Epithelial cell of esophagus (primary cell): Measurements from ENCODE around the gene RUNX2.

Experiments
- DNase-seq: peaks from one replicate; pipeline ENCODE4 v3.0.0; 2010; ENCODE audit warnings: low read depth
- H3K4me3 ChIP-seq: 2 replicates; pipeline ENCODE4 v1.5.1; 2011; ENCODE audit warnings: mild to moderate bottlenecking, low read length, control low read depth
- TF ChIP-seq, protein P1 (sequence below): IDR thresholded peaks from 2 replicates; pipeline ENCODE4 v1.5.1; 2011; ENCODE audit warnings: low read depth, mild to moderate bottlenecking, low read length, control low read depth, inconsistent platforms; ENCODE audit not compliant: insufficient read depth; ENCODE audit errors: missing control alignments

The RUNX2 gene

DNA sequence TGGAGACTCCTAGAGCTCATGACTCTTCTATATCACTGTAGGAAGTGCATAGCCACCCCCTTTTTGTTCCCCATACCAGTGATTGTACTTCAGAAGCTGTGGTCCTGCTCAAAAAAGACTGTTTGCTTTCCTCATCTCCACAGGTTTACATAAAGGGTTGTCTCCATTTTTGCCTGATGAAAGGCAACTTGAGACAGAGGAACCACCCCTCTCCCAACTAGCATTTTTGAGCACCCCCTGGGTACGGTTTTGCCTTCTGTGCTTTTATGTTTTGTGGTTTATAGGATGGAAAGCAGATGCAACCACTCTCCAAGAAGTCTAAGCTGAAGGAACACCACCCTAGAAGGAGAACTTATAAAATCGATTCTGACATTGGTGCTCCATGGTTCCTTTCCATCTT lies 177.3 kb downstream of the RUNX2 start:
- TF ChIP-seq, protein P1, sequence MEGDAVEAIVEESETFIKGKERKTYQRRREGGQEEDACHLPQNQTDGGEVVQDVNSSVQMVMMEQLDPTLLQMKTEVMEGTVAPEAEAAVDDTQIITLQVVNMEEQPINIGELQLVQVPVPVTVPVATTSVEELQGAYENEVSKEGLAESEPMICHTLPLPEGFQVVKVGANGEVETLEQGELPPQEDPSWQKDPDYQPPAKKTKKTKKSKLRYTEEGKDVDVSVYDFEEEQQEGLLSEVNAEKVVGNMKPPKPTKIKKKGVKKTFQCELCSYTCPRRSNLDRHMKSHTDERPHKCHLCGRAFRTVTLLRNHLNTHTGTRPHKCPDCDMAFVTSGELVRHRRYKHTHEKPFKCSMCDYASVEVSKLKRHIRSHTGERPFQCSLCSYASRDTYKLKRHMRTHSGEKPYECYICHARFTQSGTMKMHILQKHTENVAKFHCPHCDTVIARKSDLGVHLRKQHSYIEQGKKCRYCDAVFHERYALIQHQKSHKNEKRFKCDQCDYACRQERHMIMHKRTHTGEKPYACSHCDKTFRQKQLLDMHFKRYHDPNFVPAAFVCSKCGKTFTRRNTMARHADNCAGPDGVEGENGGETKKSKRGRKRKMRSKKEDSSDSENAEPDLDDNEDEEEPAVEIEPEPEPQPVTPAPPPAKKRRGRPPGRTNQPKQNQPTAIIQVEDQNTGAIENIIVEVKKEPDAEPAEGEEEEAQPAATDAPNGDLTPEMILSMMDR, result no peak
- no peak for DNase-seq
- H3K4me3 ChIP-seq, result no peak overlapping the region

DNA sequence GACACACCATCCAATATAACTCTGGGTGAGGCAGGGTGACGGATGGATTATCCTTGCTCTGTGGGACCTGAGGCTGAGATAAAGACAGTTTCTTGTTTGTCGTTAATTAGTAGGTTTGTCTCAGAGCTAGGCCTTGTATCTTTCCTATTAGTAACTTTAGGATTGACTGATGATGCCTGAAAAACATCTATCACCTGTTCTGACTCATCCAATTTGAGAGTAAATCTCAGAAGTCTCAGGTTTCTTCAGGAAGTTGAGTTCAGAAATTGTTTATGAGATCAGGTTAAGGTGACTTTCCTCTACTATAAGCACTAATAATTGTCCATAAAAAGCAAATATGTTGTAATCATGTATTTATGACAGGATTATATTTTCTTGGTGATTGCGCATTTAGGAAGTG lies 179.1 kb downstream of the RUNX2 start:
- TF ChIP-seq, protein P1, result no peak
- no peak overlapping the region for H3K4me3 ChIP-seq

DNA sequence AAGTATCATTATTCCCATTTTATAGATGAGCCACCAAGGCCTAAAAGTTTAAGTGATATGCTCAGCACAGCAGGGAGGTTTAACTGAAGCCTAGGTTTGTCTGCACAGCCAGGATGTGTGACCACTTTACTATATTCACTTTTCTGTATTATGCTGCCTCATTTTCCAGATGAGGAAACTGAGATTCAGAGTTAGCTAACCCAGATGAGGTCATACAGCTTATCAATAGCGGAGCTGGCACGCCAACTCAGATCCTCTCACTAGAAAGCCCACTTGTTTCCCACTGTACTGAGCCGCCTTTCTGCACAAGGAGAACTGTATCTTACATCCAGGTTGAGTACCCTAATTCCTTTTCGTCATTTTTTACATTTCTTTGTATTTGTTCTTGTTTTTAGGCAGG lies 181.3 kb downstream of the RUNX2 start:
- TF ChIP-seq, protein P1, result no peak
- DNase-seq, result no peak
- no peak overlapping the region for H3K4me3 ChIP-seq

More for the DNA sequence above, 179.1 kb downstream of the RUNX2 start:
- peak; percentile 83 for DNase-seq

DNA sequence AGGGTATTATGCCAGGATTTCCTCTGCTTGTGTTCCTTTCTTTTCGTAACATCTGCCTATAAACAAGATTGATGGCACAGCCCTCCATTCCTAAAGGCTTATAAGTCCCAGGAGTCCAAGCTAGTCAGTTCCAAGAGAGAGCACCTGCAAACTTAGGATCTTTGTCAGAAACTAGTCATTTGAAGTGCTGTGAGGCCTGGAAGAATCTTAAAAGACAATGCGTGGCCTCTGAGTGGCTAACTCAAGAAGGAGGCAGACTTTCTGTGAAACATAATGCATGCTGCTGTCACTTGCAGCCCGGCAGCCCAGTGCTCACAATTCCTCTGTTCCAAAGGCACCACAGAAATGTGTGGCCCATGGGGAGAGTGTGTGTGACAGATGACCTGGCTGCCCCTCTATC lies 184.6 kb downstream of the RUNX2 start:
- TF ChIP-seq, protein P1, result no peak
- no peak overlapping the region for H3K4me3 ChIP-seq
- DNase-seq, result no peak

DNA sequence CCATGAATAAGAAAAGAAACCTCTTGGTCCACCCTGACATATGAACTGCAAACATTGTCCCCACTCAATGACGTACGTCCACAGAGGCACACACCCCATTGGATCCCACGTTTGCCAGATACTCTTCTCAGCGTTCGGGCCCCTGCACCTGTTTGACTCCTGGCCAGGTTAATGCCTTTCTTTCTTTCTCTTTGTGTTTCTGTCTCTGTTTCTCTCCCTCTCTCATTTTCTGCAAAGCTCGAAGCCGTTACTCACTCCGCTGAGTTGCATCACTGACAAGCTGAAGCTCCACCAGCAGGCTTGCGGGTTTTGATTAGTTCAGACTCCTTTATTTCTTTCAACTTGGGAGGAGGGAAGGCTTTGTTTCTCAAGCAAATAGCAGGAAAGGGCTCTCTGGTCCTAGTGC lies 185.1 kb downstream of the RUNX2 start:
- H3K4me3 ChIP-seq, result no peak overlapping the region
- TF ChIP-seq, protein P1, result no peak
- DNase-seq, result no peak

DNA sequence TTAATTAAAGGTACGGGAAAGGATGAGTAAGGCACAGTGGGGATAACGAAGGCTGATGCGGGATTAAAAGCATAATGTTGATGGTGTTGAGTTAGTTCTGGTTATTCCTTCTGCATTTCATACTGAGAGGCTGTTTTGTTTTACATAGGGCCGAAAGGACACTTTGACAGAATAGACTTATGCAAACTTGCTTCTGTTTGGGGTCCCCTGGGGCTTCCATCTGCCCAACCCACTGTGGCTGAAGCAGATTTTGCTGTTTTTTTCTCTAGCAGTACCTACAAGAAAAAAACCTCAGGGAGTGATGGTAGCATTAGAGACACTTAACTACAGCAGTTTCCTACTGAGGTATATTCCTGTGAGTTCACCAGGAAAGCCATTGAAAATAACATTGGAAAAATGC lies 185.7 kb downstream of the RUNX2 start:
- H3K4me3 ChIP-seq, result no peak overlapping the region
- TF ChIP-seq, protein P1, result no peak
- no peak for DNase-seq

DNA sequence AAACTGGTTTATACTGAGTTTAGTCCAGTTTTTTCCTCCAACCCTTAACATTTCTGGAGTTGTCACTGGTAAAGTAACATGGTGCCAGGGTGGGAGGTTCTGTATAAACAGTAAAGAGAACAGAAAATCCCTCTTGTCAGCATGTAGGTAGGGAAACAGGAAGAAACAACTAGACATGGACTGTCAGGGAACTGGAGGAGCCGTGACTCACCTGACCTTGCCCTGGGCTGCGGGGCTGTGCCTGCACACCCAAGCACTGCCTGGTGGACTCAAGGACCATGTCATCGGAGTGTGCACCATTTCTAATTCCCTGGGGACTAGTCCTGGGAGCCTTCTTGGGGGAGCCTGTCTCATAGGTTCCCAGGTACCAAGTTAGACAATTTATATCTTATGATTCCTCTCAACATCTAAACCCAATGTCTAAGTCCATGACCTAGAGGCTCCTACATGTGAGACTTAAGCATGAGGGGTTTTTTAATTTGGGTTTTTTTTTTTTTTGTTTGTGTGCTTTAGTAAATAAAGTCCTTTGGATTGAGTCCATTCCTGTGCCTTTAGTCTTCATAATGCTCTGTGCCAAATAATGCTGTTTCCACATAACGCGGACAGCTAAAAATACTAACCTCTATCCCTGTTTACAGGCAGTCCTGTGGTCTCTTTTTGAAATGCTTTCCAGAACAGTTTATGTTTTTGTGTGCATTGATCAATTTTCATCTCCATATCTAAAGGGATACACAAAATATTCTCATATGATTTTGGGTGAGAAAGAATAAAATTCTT lies 186.5 kb downstream of the RUNX2 start:
- TF ChIP-seq, protein P1, result no peak
- H3K4me3 ChIP-seq, result no peak overlapping the region
- peak; percentile 70 for DNase-seq
